ENCODE results near the gene FGF2. TPM values are rescaled to one million over a fixed set of nuclear protein-coding genes. Genes with fewer than 3 reads are reported as not detected.
A peak's percentile ranks its signal among the peaks of the same experiment; 100 is the strongest.
"Not testable (repeated sequence)": the region's sequence is repeated elsewhere in the genome, so short reads cannot be mapped to it uniquely, and the experiment has no call there.

The FGF2 gene
- total RNA-seq, 4 donors from 2014 or later = 19.0 to 32.8 (median 24.6) TPM

GRCh38 chr4:122861172-122861943, 34.7 kb downstream of the FGF2 start:
- Histone ChIP-seq H3K27ac (peak overlapping the region in 1 of 4 donors; percentile 22), H3K4me1 (peaks cover 0 to 69% (median 4%) of the 10 kb centered on the region in 4 donors), H3K27me3 (no peaks in the 10 kb centered on the region), H3K9me3 (no peaks in the 10 kb centered on the region), H3K4me3 (no peak overlapping the region), H3K36me3 (no peaks in the 10 kb centered on the region)
- WGBS, 2 donors = 67 to 76% methylated on average over 2 of the region's 2 CpGs
- TF ChIP-seq EP300 (IDR thresholded peaks at IDR 0.05) = no peak
- TF ChIP-seq CTCF (IDR thresholded peaks at IDR 0.05) = no peak
- no peak for DNase-seq (ENCODE audit: low spot score in 2 of 2)

GRCh38 chr4:122863639-122864038, 37.0 kb downstream of the FGF2 start:
- no peak overlapping the region for H3K4me3 ChIP-seq
- peak overlapping the region in 1 of 4 donors; percentile 23 for H3K27ac ChIP-seq
- TF ChIP-seq CTCF (IDR thresholded peaks at IDR 0.05) = no peak
- TF ChIP-seq POLR2A (IDR thresholded peaks at IDR 0.05) = no peak
- TF ChIP-seq EP300 (IDR thresholded peaks at IDR 0.05) = no peak
- no peak for DNase-seq (ENCODE audit: low spot score in 2 of 2)
- H3K9me3 ChIP-seq = no peaks in the 10 kb centered on the region
- H3K4me1 ChIP-seq = peaks cover 0 to 50% (median 0%) of the 10 kb centered on the region in 4 donors
- WGBS, 2 donors = 39 to 78% methylated on average over 1 of the region's 1 CpG
- H3K27me3 ChIP-seq = no peaks in the 10 kb centered on the region
- no peaks in the 10 kb centered on the region for H3K36me3 ChIP-seq

- 64 to 69% methylated on average over 4 of the region's 4 CpGs for WGBS, 2 donors
- TF ChIP-seq EP300 (IDR thresholded peaks at IDR 0.05) (no peak), CTCF (IDR thresholded peaks at IDR 0.05) (no peak), POLR2A (IDR thresholded peaks at IDR 0.05) (no peak)
- Histone ChIP-seq H3K4me1 (peaks cover 0 to 41% (median 0%) of the 10 kb centered on the region in 4 donors), H3K9me3 (no peaks in the 10 kb centered on the region), H3K27ac (no peak overlapping the region), H3K36me3 (no peaks in the 10 kb centered on the region), H3K27me3 (no peaks in the 10 kb centered on the region), H3K4me3 (no peak overlapping the region)
- no peak for DNase-seq (ENCODE audit: low spot score in 2 of 2)
Measured at GRCh38 chr4:122865425-122865824, 38.8 kb downstream of the FGF2 start.

- not testable (repeated sequence) for H3K27me3 ChIP-seq; DNase-seq (ENCODE audit: low spot score in 2 of 2); H3K36me3 ChIP-seq; H3K4me3 ChIP-seq; H3K9me3 ChIP-seq; H3K27ac ChIP-seq
- peaks cover 0 to 22% (median 0%) of the 10 kb centered on the region in 4 donors for H3K4me1 ChIP-seq
- WGBS, 2 donors = 96% methylated on average over 3 of the region's 3 CpGs
Measured at GRCh38 chr4:122868235-122868634, 41.6 kb downstream of the FGF2 start.

- Histone ChIP-seq H3K27me3 (no peaks in the 10 kb centered on the region), H3K36me3 (peaks cover 0 to 4% (median 0%) of the 10 kb centered on the region in 3 donors), H3K4me3 (no peak overlapping the region), H3K9me3 (no peaks in the 10 kb centered on the region), H3K4me1 (peaks cover 0 to 17% (median 0%) of the 10 kb centered on the region in 4 donors), H3K27ac (no peak overlapping the region)
- no peak for TF ChIP-seq CTCF (IDR thresholded peaks at IDR 0.05)
- no peak for TF ChIP-seq POLR2A (IDR thresholded peaks at IDR 0.05)
- no peak for TF ChIP-seq EP300 (IDR thresholded peaks at IDR 0.05)
- DNase-seq (ENCODE audit: low spot score in 2 of 2) = no peak
- WGBS, 2 donors = 88 to 93% methylated on average over 1 of the region's 1 CpG
Measured at GRCh38 chr4:122873146-122873545, 46.5 kb downstream of the FGF2 start.

Data from tibial nerve (tissue), 4 donors.